Measurements from ENCODE around the gene LPAR4. TPM values are rescaled to one million over a fixed set of nuclear protein-coding genes. Genes with fewer than 3 reads are reported as not detected.

LPAR4 gene
- total and polyA plus RNA-seq, 2 of the 4 experiments (the other 2 are of a cell fraction) = not detected

DNA sequence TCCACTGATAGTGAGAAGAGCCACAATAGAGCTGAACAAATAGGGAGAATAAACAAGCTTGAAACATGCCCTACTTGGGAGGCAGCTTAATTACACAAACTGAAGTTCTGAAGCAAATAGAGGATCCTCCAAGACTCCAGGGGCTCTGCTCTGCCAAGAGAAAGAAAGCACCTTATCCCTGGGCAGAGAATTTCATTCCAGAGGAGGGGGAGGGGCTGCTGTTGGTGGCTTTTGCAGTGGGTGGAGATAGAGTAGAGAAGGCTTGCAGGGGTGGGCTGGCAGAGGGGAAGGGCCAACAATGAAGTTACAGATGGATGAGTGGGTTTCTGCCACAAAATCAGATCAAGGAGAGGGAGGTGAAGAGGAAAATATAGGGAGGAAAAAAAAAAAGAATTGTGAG lies 1.0 kb upstream of the LPAR4 start:
- Histone ChIP-seq H3K9me1 (ENCODE audit: insufficient read depth, low read length) (no peaks in the 10 kb centered on the region), H3K79me1 (ENCODE audit: low read depth in 1 of 2, low read length in 2 of 2) (no peaks in the 10 kb centered on the region), H3K4ac (ENCODE audit: low read depth, low read length) (no peak overlapping the region), H3K27ac (ENCODE audit: insufficient read depth, low read length) (no peak overlapping the region), H3K18ac (ENCODE audit: low read depth, low read length) (no peak overlapping the region), H3K9ac (ENCODE audit: low read depth, low read length) (no peak overlapping the region), H3K4me1 (ENCODE audit: control insufficient read depth, insufficient read depth, low read length) (no peaks in the 10 kb centered on the region), H3K4me3 (ENCODE audit: insufficient read depth, low read depth, low read length) (no peak overlapping the region), H4K20me1 (ENCODE audit: insufficient read depth, low read length) (no peaks in the 10 kb centered on the region), H3K56ac (ENCODE audit: extremely low read depth, insufficient read depth, low read length) (no peak overlapping the region), H2BK120ac (ENCODE audit: low read depth, low read length) (no peak overlapping the region), H3K27me3 (ENCODE audit: control insufficient read depth, insufficient read depth, low read length) (no peaks in the 10 kb centered on the region), H2BK20ac (ENCODE audit: low read depth, low read length) (no peak overlapping the region), H2AK5ac (ENCODE audit: low read depth, low read length) (no peak overlapping the region), H3K9me3 (ENCODE audit: control insufficient read depth, insufficient read depth, low read length) (no peaks in the 10 kb centered on the region), H2AK9ac (replicated peaks; ENCODE audit: low read depth, low read length, poor library complexity) (no peak overlapping the region), H3K23ac (ENCODE audit: low read depth, low read length) (no peak overlapping the region), H3K36me3 (ENCODE audit: control insufficient read depth, insufficient read depth, low read length) (no peaks in the 10 kb centered on the region), H2BK15ac (ENCODE audit: low read depth, low read length) (no peak overlapping the region), H2AFZ (replicated peaks; ENCODE audit: low read length, poor library complexity) (no peak overlapping the region), H4K5ac (ENCODE audit: low read depth, low read length) (no peak overlapping the region), H4K91ac (ENCODE audit: insufficient read depth, low read depth, low read length) (no peak overlapping the region), H3K4me2 (ENCODE audit: low read depth, low read length) (no peak overlapping the region), H2BK5ac (ENCODE audit: low read depth, low read length, poor library complexity, severe bottlenecking) (no peak overlapping the region), H3K14ac (replicated peaks; ENCODE audit: low read depth, low read length) (no peak overlapping the region), H4K8ac (ENCODE audit: low read depth in 2 of 2, low read length in 2 of 2) (no peak overlapping the region)
- CTCF ChIA-PET = no interaction called here
- ATAC-seq (ENCODE audit: low read depth) = no peak
- dilution Hi-C loops (cut with HindIII; ENCODE audit: low sequenced_read_pairs, unreplicated experiment) = no loop called here
- POLR2A ChIA-PET (ENCODE audit: unreplicated experiment) = no interaction called here
- no peak for DNase-seq
- in situ Hi-C loops (cut with MboI; ENCODE audit: low sequenced_read_pairs) = no loop called here
- TF ChIP-seq POLR2A (IDR thresholded peaks at IDR 0.05; ENCODE audit: low read depth, low read length) = no peak
- TF ChIP-seq, protein P1, sequence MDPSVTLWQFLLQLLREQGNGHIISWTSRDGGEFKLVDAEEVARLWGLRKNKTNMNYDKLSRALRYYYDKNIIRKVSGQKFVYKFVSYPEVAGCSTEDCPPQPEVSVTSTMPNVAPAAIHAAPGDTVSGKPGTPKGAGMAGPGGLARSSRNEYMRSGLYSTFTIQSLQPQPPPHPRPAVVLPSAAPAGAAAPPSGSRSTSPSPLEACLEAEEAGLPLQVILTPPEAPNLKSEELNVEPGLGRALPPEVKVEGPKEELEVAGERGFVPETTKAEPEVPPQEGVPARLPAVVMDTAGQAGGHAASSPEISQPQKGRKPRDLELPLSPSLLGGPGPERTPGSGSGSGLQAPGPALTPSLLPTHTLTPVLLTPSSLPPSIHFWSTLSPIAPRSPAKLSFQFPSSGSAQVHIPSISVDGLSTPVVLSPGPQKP (IDR thresholded peaks at IDR 0.05; ENCODE audit: borderline replicate concordance, low read depth, low read length) = no peak
- no peak for TF ChIP-seq NFE2L2 (IDR thresholded peaks at IDR 0.05; ENCODE audit: low read depth, low read length)
- TF ChIP-seq CHD1 (IDR thresholded peaks at IDR 0.05; ENCODE audit: low read depth, low read length) = no peak
- TF ChIP-seq, protein P2, sequence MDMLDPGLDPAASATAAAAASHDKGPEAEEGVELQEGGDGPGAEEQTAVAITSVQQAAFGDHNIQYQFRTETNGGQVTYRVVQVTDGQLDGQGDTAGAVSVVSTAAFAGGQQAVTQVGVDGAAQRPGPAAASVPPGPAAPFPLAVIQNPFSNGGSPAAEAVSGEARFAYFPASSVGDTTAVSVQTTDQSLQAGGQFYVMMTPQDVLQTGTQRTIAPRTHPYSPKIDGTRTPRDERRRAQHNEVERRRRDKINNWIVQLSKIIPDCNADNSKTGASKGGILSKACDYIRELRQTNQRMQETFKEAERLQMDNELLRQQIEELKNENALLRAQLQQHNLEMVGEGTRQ (IDR thresholded peaks at IDR 0.05; ENCODE audit: low read depth, low read length) = no peak
- no peak for TF ChIP-seq MAZ (IDR thresholded peaks at IDR 0.05; ENCODE audit: borderline replicate concordance, low read depth, low read length)
- no peak for TF ChIP-seq MXI1 (IDR thresholded peaks at IDR 0.05; ENCODE audit: borderline replicate concordance, low read depth, low read length)
- no peak for TF ChIP-seq MAFK (IDR thresholded peaks at IDR 0.05; ENCODE audit: low read depth, low read length)
- no peak for TF ChIP-seq RFX5 (IDR thresholded peaks at IDR 0.05; ENCODE audit: low read depth, low read length)
- no peak for TF ChIP-seq RAD21 (IDR thresholded peaks at IDR 0.05; ENCODE audit: low read length)
- no peak for TF ChIP-seq FOS (IDR thresholded peaks at IDR 0.05; ENCODE audit: low read depth, low read length)
- no peak for TF ChIP-seq BHLHE40 (IDR thresholded peaks at IDR 0.05; ENCODE audit: low read depth, low read length)
- intact Hi-C loops (cut with micrococcal nuclease) = no loop called here
- BruUV-seq (replicated peaks) = no TSS peak

Data from IMR-90 (cell line).